HepG2 (cell line): ENCODE data around the gene C4orf54. TPM values are rescaled to one million over a fixed set of nuclear protein-coding genes. Genes with fewer than 3 reads are reported as not detected.

Experiments used
- ATAC-seq: fragments of 200-7000 bp; cut with Tn5 transposase; 3 replicates; pipeline ENCODE4 v1.9.1; 2020; ENCODE audit warnings: mild to moderate bottlenecking, moderate library complexity
- BruUV-seq: library from RNA; stranded (reverse); fragments of 400-500 nt; replicated peaks from 2 replicates; lab custom pipeline; 2021; lab: Mats Ljungman, UMichigan
- CTCF ChIA-PET: fragments of 300-600 bp; formaldehyde crosslinking; extraction: SDS; loops from one replicate; lab custom pipeline; 2021; ENCODE audit warnings: low total read pairs, inconsistent platforms, low intra/inter-chr PET ratio; lab: Yijun Ruan, JAX
- POLR2A ChIA-PET: fragments of 350-600 bp; sonication (Branson Sonifier 250); formaldehyde crosslinking; loops from one replicate; lab custom pipeline; 2020; ENCODE audit warnings: antibody characterized with exemption, inconsistent platforms; lab: Yijun Ruan, JAX
- DNase-seq: peaks from one replicate; pipeline ENCODE4 v3.0.0-alpha.2; 2015; ENCODE audit warnings: low spot score
- FAIRE-seq: peaks from 3 replicates; lab custom pipeline; 2011; peaks lifted over from hg19 to GRCh38; lab: Jason Lieb, UNC
- H2AFZ ChIP-seq: one replicate; pipeline ENCODE4 v1.6.1; 2011; ENCODE audit warnings: low read length, inconsistent platforms
- H3K27ac ChIP-seq: fragments of 300-600 bp; 3 replicates; pipeline ENCODE4 v1.8.0; 2011; ENCODE audit warnings: mixed run types, mild to moderate bottlenecking, mixed read lengths, low read length, inconsistent platforms; ENCODE audit not compliant: insufficient read depth; ENCODE audit errors: extremely low read length
- H3K27me3 ChIP-seq, 2 experiments: fragments of 200-600 bp in 1 of 2; 2 replicates in 1 of 2; 3 replicates in 1 of 2; pipeline versions ENCODE4 v1.6.0 to v1.8.0; 2011; ENCODE audit warnings: low read length in 2 of 2, mild to moderate bottlenecking in 2 of 2, moderate library complexity in 2 of 2, inconsistent platforms in 1 of 2; ENCODE audit not compliant: insufficient read depth in 2 of 2, control insufficient read depth in 1 of 2
- H3K36me3 ChIP-seq, 2 experiments: fragments of 200-600 bp in 1 of 2; replicated peaks in 1 of 2; 2 replicates in 1 of 2; 3 replicates in 1 of 2; pipeline versions ENCODE4 v1.5.1 to v1.8.0; 2011; ENCODE audit warnings: low read length in 2 of 2, inconsistent platforms in 1 of 2; ENCODE audit not compliant: insufficient read depth in 2 of 2, control insufficient read depth in 1 of 2
- H3K4me1 ChIP-seq: 2 replicates; pipeline ENCODE4 v1.5.1; 2012; ENCODE audit warnings: low read length, inconsistent platforms; ENCODE audit not compliant: insufficient read depth
- H3K4me2 ChIP-seq: 2 replicates; pipeline ENCODE4 v1.6.0; 2011; ENCODE audit warnings: low read depth, low read length, inconsistent platforms
- H3K4me3 ChIP-seq, 3 experiments: fragments of 200-600 bp in 1 of 3; sonication (generic), shearing (Covaris generic) in 1 of 3; replicated peaks in 1 of 3; 2 replicates each; pipeline ENCODE4 v1.5.1; 2011 to 2016; ENCODE audit warnings: low read length in 3 of 3, inconsistent platforms in 2 of 3, low read depth in 2 of 3, mild to moderate bottlenecking in 2 of 3, control low read depth in 1 of 3, mixed read lengths in 1 of 3; ENCODE audit not compliant: insufficient read depth in 1 of 3
- H3K79me2 ChIP-seq: one replicate; pipeline ENCODE4 v1.6.1; 2011; ENCODE audit warnings: low read length, inconsistent platforms; ENCODE audit not compliant: insufficient read depth
- H3K9ac ChIP-seq: 2 replicates; pipeline ENCODE4 v1.6.0; 2011; ENCODE audit warnings: mild to moderate bottlenecking, low read depth, low read length, inconsistent platforms; ENCODE audit not compliant: insufficient read depth
- H3K9me3 ChIP-seq: 2 replicates; pipeline ENCODE4 v1.5.1; 2012; ENCODE audit warnings: mild to moderate bottlenecking, low read length
- H4K20me1 ChIP-seq: 2 replicates; pipeline ENCODE4 v1.6.0; 2011; ENCODE audit warnings: inconsistent platforms, mild to moderate bottlenecking, low read length, moderate library complexity; ENCODE audit not compliant: insufficient read depth
- BRCA1 ChIP-seq: sonication (generic); formaldehyde crosslinking; IDR thresholded peaks from 2 replicates; pipeline ENCODE4 v1.4.0; 2020; ENCODE audit warnings: missing genetic modification reagents
- CBX2 ChIP-seq, 2 experiments: fragments of 200-600 bp in 1 of 2; sonication (generic); formaldehyde crosslinking in 1 of 2; IDR thresholded peaks; 2 replicates each; pipeline versions ENCODE4 v1.7.0 to v1.8.1; 2018 to 2022; ENCODE audit warnings: low read depth in 2 of 2, low read length in 1 of 2, mild to moderate bottlenecking in 1 of 2, missing genetic modification reagents in 1 of 2
- HOXD1 ChIP-seq: sonication (generic); formaldehyde crosslinking; IDR thresholded peaks from 2 replicates; pipeline ENCODE4 v1.5.0; 2020; ENCODE audit warnings: missing genetic modification reagents
- KAT8 ChIP-seq: IDR thresholded peaks from 2 replicates; pipeline ENCODE4 v1.6.1; 2016; ENCODE audit warnings: missing genetic modification reagents, missing compliant biosample characterization
- RFX1 ChIP-seq: fragments of 450-650 bp; IDR thresholded peaks from 2 replicates; pipeline ENCODE4 v1.6.1; 2017
- SIN3B ChIP-seq: fragments of 150-350 bp; IDR thresholded peaks from 2 replicates; pipeline ENCODE4 v1.6.1; 2014; ENCODE audit warnings: low read length
- ZC3H4 ChIP-seq: sonication (generic); formaldehyde crosslinking; IDR thresholded peaks from 2 replicates; pipeline ENCODE4 v1.4.0; 2020; ENCODE audit warnings: missing genetic modification reagents, borderline replicate concordance
- ZSCAN9 ChIP-seq: IDR thresholded peaks from 2 replicates; pipeline ENCODE4 v1.6.1; 2016; ENCODE audit warnings: borderline replicate concordance
- WGBS: methylation state at CpG from one replicate; pipeline ENCODE4 v1.1.6; 2017; ENCODE audit warnings: low lambda C conversion rate; 5-methylcytosine and 5-hydroxymethylcytosine counted together
- in situ Hi-C: cut with HindIII; loops from 2 replicates; pipeline ENCODE4 v1.10.0; 2017; ENCODE audit warnings: low pct_unique_long_range_greater_than_20kb; ENCODE audit not compliant: extremely low pct_ligation_motif_present
- intact Hi-C: fragments of 100-400 bp; cut with micrococcal nuclease; formaldehyde crosslinking; loops from one replicate; pipeline ENCODE4 v1.10.0; 2022; ENCODE audit not compliant: unreplicated experiment
- polyA plus RNA-seq, 8 experiments: library from polyadenylated mRNA; depleted of rRNA in 3 of 8; stranded (reverse) in 7 of 8; unstranded in 1 of 8; fragments of >200 nt; fragmentation: Illumina TruSeq in 4 of 8; extraction: Trizol in 4 of 8; gene quantifications; 2 replicates each; pipeline versions ENCODE4 v1.2.1 to v1.2.3, GENCODE V29; 2011 to 2016; ENCODE audit warnings: low read depth in 4 of 8, missing spikeins in 1 of 8, mixed read lengths in 1 of 8; ENCODE audit not compliant: insufficient read depth in 1 of 8
- total RNA-seq, 5 experiments: library from RNA; depleted of rRNA; stranded (reverse); fragments of >200 nt; fragmentation: Illumina TruSeq; extraction: Trizol; gene quantifications; 2 replicates each; pipeline ENCODE4 v1.2.3, GENCODE V29; 2016; ENCODE audit warnings: low read depth in 1 of 5
- TF ChIP-seq, protein P1 (sequence below), 2 experiments: fragments of 450-650 bp in 1 of 2; sonication (generic) in 1 of 2; formaldehyde crosslinking; IDR thresholded peaks; 2 replicates each; pipeline versions ENCODE4 v1.5.0 to v1.8.0; 2020 to 2022; ENCODE audit warnings: mild to moderate bottlenecking in 1 of 2, missing genetic modification reagents in 1 of 2
- TF ChIP-seq, protein P2 (sequence below): sonication (generic); formaldehyde crosslinking; IDR thresholded peaks from 2 replicates; pipeline ENCODE4 v1.8.0; 2022; ENCODE audit warnings: mild to moderate bottlenecking, missing genetic modification reagents, moderate library complexity
- TF ChIP-seq, protein P3 (sequence below), 2 experiments: fragments of 450-650 bp in 1 of 2; sonication (generic) in 1 of 2; formaldehyde crosslinking in 1 of 2; IDR thresholded peaks; 2 replicates each; pipeline versions ENCODE4 v1.6.1 to v1.8.0; 2016 to 2022; ENCODE audit warnings: antibody characterized with exemption in 1 of 2, mild to moderate bottlenecking in 1 of 2, missing genetic modification reagents in 1 of 2
- TF ChIP-seq, protein P4 (sequence below): sonication (generic); formaldehyde crosslinking; IDR thresholded peaks from 2 replicates; pipeline ENCODE4 v1.5.0; 2020; ENCODE audit warnings: missing genetic modification reagents

Gene C4orf54
- total and polyA plus RNA-seq, 2 of the 13 experiments (the other 11 are each of a cell fraction or from before 2014, with no cell fraction given) = not detected

DNA sequence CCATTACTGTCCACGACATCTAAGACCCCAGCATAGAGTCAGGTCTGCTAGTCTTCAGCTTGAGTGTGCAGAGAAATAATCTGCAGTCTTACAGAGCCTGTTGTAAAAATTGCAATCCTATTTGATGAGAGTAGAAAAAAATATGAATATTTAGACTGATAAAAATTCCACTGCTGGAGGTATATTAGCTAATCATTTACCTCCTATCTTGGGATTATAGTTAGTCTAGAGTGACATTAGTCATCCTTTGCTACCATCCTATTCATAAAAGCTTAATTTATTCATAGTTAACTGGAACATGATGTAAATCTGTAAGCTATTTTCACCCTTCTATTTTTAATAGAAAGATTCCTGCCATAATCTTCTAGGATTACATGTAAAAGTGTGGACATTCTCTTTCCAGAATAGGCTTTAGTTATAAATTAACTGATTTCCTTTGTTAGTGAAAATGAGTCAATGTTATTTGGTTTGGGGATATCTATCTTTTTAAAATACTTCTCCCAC, 26.7 kb downstream of the C4orf54 start:
- no peak overlapping the region for H3K9ac ChIP-seq
- no peaks in the 10 kb centered on the region for H3K4me1 ChIP-seq
- H3K4me3 ChIP-seq = no peak overlapping the region
- intact Hi-C loops (no loop called here), in situ Hi-C loops (no loop called here)
- DNase-seq (no peak), ATAC-seq (no peak), FAIRE-seq (no peak)
- BruUV-seq = no TSS peak
- 20% methylated on average over 1 of the region's 1 CpG for WGBS
- H3K79me2 ChIP-seq = no peaks in the 10 kb centered on the region
- H3K4me2 ChIP-seq = no peak overlapping the region
- H3K9me3 ChIP-seq = no peaks in the 10 kb centered on the region
- H3K27ac ChIP-seq = no peak overlapping the region
- no peaks in the 10 kb centered on the region; a peak in 1 of 5 replicates for H3K27me3 ChIP-seq
- no peaks in the 10 kb centered on the region for H4K20me1 ChIP-seq
- no peaks in the 10 kb centered on the region for H3K36me3 ChIP-seq
- H2AFZ ChIP-seq = no peak overlapping the region
- ChIA-PET POLR2A (no interaction called here), CTCF (no interaction called here)
- TF ChIP-seq HOXD1 (CRISPR knock-in tag) = no peak
- TF ChIP-seq, protein P1, sequence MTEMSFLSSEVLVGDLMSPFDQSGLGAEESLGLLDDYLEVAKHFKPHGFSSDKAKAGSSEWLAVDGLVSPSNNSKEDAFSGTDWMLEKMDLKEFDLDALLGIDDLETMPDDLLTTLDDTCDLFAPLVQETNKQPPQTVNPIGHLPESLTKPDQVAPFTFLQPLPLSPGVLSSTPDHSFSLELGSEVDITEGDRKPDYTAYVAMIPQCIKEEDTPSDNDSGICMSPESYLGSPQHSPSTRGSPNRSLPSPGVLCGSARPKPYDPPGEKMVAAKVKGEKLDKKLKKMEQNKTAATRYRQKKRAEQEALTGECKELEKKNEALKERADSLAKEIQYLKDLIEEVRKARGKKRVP (CRISPR knock-in tag; IDR thresholded peaks at IDR 0.05) = no peak
- TF ChIP-seq, protein P2, sequence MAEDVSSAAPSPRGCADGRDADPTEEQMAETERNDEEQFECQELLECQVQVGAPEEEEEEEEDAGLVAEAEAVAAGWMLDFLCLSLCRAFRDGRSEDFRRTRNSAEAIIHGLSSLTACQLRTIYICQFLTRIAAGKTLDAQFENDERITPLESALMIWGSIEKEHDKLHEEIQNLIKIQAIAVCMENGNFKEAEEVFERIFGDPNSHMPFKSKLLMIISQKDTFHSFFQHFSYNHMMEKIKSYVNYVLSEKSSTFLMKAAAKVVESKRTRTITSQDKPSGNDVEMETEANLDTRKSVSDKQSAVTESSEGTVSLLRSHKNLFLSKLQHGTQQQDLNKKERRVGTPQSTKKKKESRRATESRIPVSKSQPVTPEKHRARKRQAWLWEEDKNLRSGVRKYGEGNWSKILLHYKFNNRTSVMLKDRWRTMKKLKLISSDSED (CRISPR knock-in tag) = no peak
- TF ChIP-seq RFX1 = no peak
- TF ChIP-seq KAT8 (CRISPR knock-in tag) = no peak
- TF ChIP-seq, protein P3, sequence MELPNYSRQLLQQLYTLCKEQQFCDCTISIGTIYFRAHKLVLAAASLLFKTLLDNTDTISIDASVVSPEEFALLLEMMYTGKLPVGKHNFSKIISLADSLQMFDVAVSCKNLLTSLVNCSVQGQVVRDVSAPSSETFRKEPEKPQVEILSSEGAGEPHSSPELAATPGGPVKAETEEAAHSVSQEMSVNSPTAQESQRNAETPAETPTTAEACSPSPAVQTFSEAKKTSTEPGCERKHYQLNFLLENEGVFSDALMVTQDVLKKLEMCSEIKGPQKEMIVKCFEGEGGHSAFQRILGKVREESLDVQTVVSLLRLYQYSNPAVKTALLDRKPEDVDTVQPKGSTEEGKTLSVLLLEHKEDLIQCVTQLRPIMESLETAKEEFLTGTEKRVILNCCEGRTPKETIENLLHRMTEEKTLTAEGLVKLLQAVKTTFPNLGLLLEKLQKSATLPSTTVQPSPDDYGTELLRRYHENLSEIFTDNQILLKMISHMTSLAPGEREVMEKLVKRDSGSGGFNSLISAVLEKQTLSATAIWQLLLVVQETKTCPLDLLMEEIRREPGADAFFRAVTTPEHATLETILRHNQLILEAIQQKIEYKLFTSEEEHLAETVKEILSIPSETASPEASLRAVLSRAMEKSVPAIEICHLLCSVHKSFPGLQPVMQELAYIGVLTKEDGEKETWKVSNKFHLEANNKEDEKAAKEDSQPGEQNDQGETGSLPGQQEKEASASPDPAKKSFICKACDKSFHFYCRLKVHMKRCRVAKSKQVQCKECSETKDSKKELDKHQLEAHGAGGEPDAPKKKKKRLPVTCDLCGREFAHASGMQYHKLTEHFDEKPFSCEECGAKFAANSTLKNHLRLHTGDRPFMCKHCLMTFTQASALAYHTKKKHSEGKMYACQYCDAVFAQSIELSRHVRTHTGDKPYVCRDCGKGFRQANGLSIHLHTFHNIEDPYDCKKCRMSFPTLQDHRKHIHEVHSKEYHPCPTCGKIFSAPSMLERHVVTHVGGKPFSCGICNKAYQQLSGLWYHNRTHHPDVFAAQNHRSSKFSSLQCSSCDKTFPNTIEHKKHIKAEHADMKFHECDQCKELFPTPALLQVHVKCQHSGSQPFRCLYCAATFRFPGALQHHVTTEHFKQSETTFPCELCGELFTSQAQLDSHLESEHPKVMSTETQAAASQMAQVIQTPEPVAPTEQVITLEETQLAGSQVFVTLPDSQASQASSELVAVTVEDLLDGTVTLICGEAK (IDR thresholded peaks at IDR 0.05) = no peak
- TF ChIP-seq, protein P3 (CRISPR knock-in tag; IDR thresholded peaks at IDR 0.05) = no peak
- no peak for TF ChIP-seq SIN3B
- TF ChIP-seq, protein P4, sequence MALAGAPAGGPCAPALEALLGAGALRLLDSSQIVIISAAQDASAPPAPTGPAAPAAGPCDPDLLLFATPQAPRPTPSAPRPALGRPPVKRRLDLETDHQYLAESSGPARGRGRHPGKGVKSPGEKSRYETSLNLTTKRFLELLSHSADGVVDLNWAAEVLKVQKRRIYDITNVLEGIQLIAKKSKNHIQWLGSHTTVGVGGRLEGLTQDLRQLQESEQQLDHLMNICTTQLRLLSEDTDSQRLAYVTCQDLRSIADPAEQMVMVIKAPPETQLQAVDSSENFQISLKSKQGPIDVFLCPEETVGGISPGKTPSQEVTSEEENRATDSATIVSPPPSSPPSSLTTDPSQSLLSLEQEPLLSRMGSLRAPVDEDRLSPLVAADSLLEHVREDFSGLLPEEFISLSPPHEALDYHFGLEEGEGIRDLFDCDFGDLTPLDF = no peak
- no peak for TF ChIP-seq CBX2 (IDR thresholded peaks at IDR 0.05; ENCODE audit: low read depth, low read length)
- TF ChIP-seq CBX2 (CRISPR knock-in tag; IDR thresholded peaks at IDR 0.05; ENCODE audit: low read depth) = no peak
- no peak for TF ChIP-seq BRCA1 (CRISPR knock-in tag)
- TF ChIP-seq ZSCAN9 = no peak
- TF ChIP-seq ZC3H4 (CRISPR knock-in tag) = no peak
